ENCODE results near the gene TRNAU1AP. TPM values are rescaled to one million over a fixed set of nuclear protein-coding genes. Genes with fewer than 3 reads are reported as not detected.

The TRNAU1AP gene
- total and polyA plus RNA-seq, 2 of the 13 experiments (the other 11 are each of a cell fraction or from before 2014, with no cell fraction given): 29.0 to 42.9 TPM

DNA sequence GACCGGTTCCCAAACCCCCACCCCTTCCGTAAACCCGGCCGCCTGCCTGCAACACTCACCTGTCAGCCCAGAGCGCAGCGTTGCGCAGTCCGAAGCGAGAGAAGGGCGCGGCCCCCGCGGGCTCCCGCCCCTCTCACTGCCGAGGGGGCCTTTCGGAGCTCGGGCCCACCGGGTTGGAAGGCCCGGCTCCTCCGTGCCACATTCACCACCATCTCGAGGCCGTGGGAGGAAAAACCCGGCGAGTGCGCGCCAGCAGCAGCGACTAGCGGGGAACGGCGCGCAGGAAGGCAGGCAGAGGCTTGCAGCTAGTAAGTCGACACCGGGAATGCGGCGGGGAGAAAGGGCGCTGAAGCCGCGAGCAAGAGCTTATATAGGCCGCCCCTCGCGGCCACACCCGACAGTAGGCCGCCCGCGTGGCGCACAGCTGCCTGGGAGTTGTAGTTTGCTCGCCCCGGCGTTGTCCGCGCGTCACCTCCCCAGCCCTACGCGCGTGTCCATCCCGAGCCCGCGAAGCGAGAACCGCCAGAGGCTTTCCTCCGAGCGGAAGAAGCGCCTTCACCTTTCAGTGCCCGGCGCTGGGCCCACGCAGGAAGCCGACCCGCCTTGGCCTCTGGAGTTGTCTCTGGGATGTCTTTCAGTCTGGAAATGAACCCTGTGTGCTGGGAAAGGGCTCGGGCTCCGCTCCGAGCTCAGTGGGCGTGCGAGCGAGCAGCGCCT is 28.8 kb downstream of the TRNAU1AP start (continued):
- TF ChIP-seq ZNF841 (CRISPR knock-in tag; IDR thresholded peaks at IDR 0.05; ENCODE audit: borderline replicate concordance): 0 out of 2 replicates have a peak, but pooled peaks have one; percentile 40
- TF ChIP-seq HCFC1 (IDR thresholded peaks at IDR 0.05; ENCODE audit: low read depth, low read length): peak; percentile 92
- peak; percentile 93 for TF ChIP-seq ZNF614 (CRISPR knock-in tag; IDR thresholded peaks at IDR 0.05; ENCODE audit: borderline replicate concordance)
- no peak; the same call in 1 of the 2 replicates for TF ChIP-seq SSRP1 (CRISPR knock-in tag; IDR thresholded peaks at IDR 0.05)
- TF ChIP-seq JDP2 (CRISPR knock-in tag; IDR thresholded peaks at IDR 0.05; ENCODE audit: borderline replicate concordance): no peak
- TF ChIP-seq KAT7 (CRISPR knock-in tag; IDR thresholded peaks at IDR 0.05; ENCODE audit: borderline replicate concordance): peak; percentile 74
- TF ChIP-seq POLR2G (IDR thresholded peaks at IDR 0.05; ENCODE audit: low read depth, low read length): peak; percentile 100
- no peak for TF ChIP-seq ZNF180 (CRISPR knock-in tag; IDR thresholded peaks at IDR 0.05; ENCODE audit: borderline replicate concordance, low read depth)
- TF ChIP-seq, protein P1, sequence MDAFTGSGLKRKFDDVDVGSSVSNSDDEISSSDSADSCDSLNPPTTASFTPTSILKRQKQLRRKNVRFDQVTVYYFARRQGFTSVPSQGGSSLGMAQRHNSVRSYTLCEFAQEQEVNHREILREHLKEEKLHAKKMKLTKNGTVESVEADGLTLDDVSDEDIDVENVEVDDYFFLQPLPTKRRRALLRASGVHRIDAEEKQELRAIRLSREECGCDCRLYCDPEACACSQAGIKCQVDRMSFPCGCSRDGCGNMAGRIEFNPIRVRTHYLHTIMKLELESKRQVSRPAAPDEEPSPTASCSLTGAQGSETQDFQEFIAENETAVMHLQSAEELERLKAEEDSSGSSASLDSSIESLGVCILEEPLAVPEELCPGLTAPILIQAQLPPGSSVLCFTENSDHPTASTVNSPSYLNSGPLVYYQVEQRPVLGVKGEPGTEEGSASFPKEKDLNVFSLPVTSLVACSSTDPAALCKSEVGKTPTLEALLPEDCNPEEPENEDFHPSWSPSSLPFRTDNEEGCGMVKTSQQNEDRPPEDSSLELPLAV (CRISPR knock-in tag; conservative IDR thresholded peaks at IDR 0.05; ENCODE audit: low read depth): no peak
- TF ChIP-seq ZFX (CRISPR knock-in tag; IDR thresholded peaks at IDR 0.05; ENCODE audit: low read depth): peak; percentile 94
- TF ChIP-seq, protein P2, sequence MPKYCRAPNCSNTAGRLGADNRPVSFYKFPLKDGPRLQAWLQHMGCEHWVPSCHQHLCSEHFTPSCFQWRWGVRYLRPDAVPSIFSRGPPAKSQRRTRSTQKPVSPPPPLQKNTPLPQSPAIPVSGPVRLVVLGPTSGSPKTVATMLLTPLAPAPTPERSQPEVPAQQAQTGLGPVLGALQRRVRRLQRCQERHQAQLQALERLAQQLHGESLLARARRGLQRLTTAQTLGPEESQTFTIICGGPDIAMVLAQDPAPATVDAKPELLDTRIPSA (CRISPR knock-in tag; IDR thresholded peaks at IDR 0.05; ENCODE audit: borderline replicate concordance): 0 out of 2 replicates have a peak, but pooled peaks have one; percentile 3
- TF ChIP-seq ERF (CRISPR knock-in tag; IDR thresholded peaks at IDR 0.05): peak; percentile 87
- peak; percentile 76 for TF ChIP-seq FOXO1 (CRISPR knock-in tag; IDR thresholded peaks at IDR 0.05)
- peak; percentile 75; the same call in 1 of the 2 replicates for TF ChIP-seq HDAC1 (CRISPR knock-in tag; IDR thresholded peaks at IDR 0.05)
- TF ChIP-seq PHB2 (IDR thresholded peaks at IDR 0.05; ENCODE audit: partially characterized antibody): no peak
- TF ChIP-seq, protein P3, sequence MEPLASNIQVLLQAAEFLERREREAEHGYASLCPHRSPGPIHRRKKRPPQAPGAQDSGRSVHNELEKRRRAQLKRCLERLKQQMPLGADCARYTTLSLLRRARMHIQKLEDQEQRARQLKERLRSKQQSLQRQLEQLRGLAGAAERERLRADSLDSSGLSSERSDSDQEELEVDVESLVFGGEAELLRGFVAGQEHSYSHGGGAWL (CRISPR knock-in tag; IDR thresholded peaks at IDR 0.05): peak; percentile 86; the same call in 1 of the 2 replicates
- peak; percentile 88 for TF ChIP-seq TGIF2 (CRISPR knock-in tag; IDR thresholded peaks at IDR 0.05)
- peak; percentile 86; the same call in 1 of the 2 replicates for TF ChIP-seq REXO4 (CRISPR knock-in tag; IDR thresholded peaks at IDR 0.05; ENCODE audit: borderline replicate concordance)
- TF ChIP-seq NKX3-1 (CRISPR knock-in tag; IDR thresholded peaks at IDR 0.05): peak; percentile 79; the same call in 1 of the 2 replicates
- TF ChIP-seq, protein P4, sequence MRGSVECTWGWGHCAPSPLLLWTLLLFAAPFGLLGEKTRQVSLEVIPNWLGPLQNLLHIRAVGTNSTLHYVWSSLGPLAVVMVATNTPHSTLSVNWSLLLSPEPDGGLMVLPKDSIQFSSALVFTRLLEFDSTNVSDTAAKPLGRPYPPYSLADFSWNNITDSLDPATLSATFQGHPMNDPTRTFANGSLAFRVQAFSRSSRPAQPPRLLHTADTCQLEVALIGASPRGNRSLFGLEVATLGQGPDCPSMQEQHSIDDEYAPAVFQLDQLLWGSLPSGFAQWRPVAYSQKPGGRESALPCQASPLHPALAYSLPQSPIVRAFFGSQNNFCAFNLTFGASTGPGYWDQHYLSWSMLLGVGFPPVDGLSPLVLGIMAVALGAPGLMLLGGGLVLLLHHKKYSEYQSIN (CRISPR knock-in tag; IDR thresholded peaks at IDR 0.05; ENCODE audit: borderline replicate concordance): no peak
- TF ChIP-seq ZMYM4 (CRISPR knock-in tag; IDR thresholded peaks at IDR 0.05): peak; percentile 77
- TF ChIP-seq ZNF605 (CRISPR knock-in tag; IDR thresholded peaks at IDR 0.05): peak; percentile 84
- peak; percentile 84; the same call in 1 of the 2 replicates for TF ChIP-seq ZNF619 (CRISPR knock-in tag; IDR thresholded peaks at IDR 0.05)
- TF ChIP-seq ZNF790 (CRISPR knock-in tag; IDR thresholded peaks at IDR 0.05; ENCODE audit: borderline replicate concordance): peak; percentile 96
- TF ChIP-seq RAD21 (CRISPR knock-in tag; IDR thresholded peaks at IDR 0.05): peak; percentile 62
- TF ChIP-seq, protein P5, sequence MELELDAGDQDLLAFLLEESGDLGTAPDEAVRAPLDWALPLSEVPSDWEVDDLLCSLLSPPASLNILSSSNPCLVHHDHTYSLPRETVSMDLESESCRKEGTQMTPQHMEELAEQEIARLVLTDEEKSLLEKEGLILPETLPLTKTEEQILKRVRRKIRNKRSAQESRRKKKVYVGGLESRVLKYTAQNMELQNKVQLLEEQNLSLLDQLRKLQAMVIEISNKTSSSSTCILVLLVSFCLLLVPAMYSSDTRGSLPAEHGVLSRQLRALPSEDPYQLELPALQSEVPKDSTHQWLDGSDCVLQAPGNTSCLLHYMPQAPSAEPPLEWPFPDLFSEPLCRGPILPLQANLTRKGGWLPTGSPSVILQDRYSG (CRISPR knock-in tag; IDR thresholded peaks at IDR 0.05): no peak
